A549 (cell line): ENCODE measurements around the gene CARMIL1.

Experiments used
- CBX8 ChIP-seq: fragments of 200-600 bp; sonication (generic); IDR thresholded peaks from 2 replicates; pipeline ENCODE4 v1.6.1; 2016
- CTCF ChIP-seq: fragments of >200 bp; sonication (Bioruptor Twin); formaldehyde crosslinking; IDR thresholded peaks from 3 replicates; pipeline ENCODE4 v1.5.1; 2016
- EHF ChIP-seq: fragments of 250-450 bp; sonication (Bioruptor Pico); IDR thresholded peaks from 2 replicates; pipeline ENCODE4 v1.5.0; 2020; ENCODE audit warnings: mild to moderate bottlenecking
- EP300 ChIP-seq, 2 experiments: fragments of >200 bp; sonication (Bioruptor Twin); formaldehyde crosslinking; IDR thresholded peaks; 2 replicates in 1 of 2; 3 replicates in 1 of 2; pipeline ENCODE4 v1.6.1; 2016 to 2017
- HOXA7 ChIP-seq: fragments of 250-450 bp; sonication (Bioruptor Pico); IDR thresholded peaks from 2 replicates; pipeline ENCODE4 v1.5.0; 2020; ENCODE audit warnings: mild to moderate bottlenecking, moderate library complexity
- KDM1A ChIP-seq: fragments of 200-600 bp; sonication (generic); IDR thresholded peaks from 2 replicates; pipeline ENCODE4 v1.6.1; 2016; ENCODE audit warnings: low read depth, mild to moderate bottlenecking
- KDM5A ChIP-seq: fragments of 200-600 bp; sonication (generic); IDR thresholded peaks from 2 replicates; pipeline ENCODE4 v1.6.1; 2016; ENCODE audit warnings: antibody characterized with exemption, mild to moderate bottlenecking
- MAX ChIP-seq: IDR thresholded peaks from 2 replicates; pipeline ENCODE4 v1.6.1; 2012
- MYC ChIP-seq: IDR thresholded peaks from 2 replicates; pipeline ENCODE4 v1.6.1; 2012; ENCODE audit warnings: mild to moderate bottlenecking, inconsistent platforms, low read length, improper control_type of control experiment, borderline replicate concordance
- POLR2A ChIP-seq: IDR thresholded peaks from 2 replicates; pipeline ENCODE4 v1.6.1; 2012; ENCODE audit warnings: mild to moderate bottlenecking, low read length
- RFX5 ChIP-seq: fragments of 450-650 bp; IDR thresholded peaks from 2 replicates; pipeline ENCODE4 v1.7.1; 2014; ENCODE audit warnings: antibody characterized with exemption, mild to moderate bottlenecking, moderate library complexity
- TP53 ChIP-seq: fragments of 250-450 bp; sonication (Bioruptor Pico); IDR thresholded peaks from 2 replicates; pipeline ENCODE4 v1.5.0; 2021; ENCODE audit warnings: mild to moderate bottlenecking, moderate library complexity

GRCh38 chr6:25343984-25344383 lies 64.8 kb downstream of the CARMIL1 start:
- no peak for TF ChIP-seq CTCF
- no peak for TF ChIP-seq POLR2A
- no peak for TF ChIP-seq KDM1A
- no peak for TF ChIP-seq TP53 (CRISPR knock-in tag)
- no peak for TF ChIP-seq RFX5
- no peak for TF ChIP-seq KDM5A
- TF ChIP-seq MAX: no peak
- TF ChIP-seq MYC: no peak
- no peak for TF ChIP-seq EP300 (IDR thresholded peaks at IDR 0.05)
- no peak for TF ChIP-seq EHF (CRISPR knock-in tag)
- no peak for TF ChIP-seq CBX8
- TF ChIP-seq HOXA7 (CRISPR knock-in tag): no peak
